ENCODE data around the gene DUSP1. TPM values are rescaled to one million over a fixed set of nuclear protein-coding genes. Genes with fewer than 3 reads are reported as not detected.
A peak's percentile ranks its signal among the peaks of the same experiment; 100 is the strongest.

DUSP1 gene
- total and polyA plus RNA-seq, 2 of the 13 experiments (the other 11 are each of a cell fraction or from before 2014, with no cell fraction given), result 27.1 to 55.5 TPM

DNA sequence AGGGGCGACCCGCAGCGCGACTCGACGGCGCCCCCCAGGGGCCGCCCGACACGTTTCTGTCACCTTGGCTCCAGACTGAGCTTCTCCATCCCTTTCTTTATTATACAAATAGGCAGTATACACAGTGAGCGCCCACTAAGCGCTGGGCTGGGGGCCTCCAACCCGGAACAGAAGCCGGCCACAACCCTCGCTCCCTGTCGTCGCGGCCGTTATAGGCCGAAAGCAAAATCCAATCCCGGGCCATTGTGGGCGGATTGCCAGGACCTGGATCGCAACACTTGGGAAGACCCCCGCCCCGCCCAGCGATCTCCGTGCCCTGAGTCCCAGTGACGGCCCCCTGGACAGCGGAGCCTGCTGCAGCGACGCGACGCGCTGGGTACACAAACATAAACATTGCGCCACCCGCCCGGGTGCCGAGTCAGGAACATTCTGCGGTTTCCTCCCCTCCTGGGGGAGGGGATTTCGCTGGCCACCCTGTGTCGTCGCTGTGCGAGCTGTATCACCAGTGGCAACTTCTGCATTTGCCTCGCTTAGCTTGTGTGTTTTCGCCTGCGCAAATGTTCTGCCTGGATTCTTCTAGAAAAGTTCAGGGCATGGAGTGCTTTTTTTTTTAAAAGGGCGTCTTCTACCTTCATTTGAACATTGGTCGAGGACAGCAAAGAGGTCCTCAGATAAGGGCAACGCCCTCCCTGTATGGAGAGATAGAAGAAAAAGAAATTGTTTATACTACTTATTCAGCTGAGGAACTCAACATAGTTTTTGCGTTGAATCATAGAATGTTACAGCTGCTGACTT, 1.3 kb upstream of the DUSP1 start (continued):
- TF ChIP-seq, protein P1, sequence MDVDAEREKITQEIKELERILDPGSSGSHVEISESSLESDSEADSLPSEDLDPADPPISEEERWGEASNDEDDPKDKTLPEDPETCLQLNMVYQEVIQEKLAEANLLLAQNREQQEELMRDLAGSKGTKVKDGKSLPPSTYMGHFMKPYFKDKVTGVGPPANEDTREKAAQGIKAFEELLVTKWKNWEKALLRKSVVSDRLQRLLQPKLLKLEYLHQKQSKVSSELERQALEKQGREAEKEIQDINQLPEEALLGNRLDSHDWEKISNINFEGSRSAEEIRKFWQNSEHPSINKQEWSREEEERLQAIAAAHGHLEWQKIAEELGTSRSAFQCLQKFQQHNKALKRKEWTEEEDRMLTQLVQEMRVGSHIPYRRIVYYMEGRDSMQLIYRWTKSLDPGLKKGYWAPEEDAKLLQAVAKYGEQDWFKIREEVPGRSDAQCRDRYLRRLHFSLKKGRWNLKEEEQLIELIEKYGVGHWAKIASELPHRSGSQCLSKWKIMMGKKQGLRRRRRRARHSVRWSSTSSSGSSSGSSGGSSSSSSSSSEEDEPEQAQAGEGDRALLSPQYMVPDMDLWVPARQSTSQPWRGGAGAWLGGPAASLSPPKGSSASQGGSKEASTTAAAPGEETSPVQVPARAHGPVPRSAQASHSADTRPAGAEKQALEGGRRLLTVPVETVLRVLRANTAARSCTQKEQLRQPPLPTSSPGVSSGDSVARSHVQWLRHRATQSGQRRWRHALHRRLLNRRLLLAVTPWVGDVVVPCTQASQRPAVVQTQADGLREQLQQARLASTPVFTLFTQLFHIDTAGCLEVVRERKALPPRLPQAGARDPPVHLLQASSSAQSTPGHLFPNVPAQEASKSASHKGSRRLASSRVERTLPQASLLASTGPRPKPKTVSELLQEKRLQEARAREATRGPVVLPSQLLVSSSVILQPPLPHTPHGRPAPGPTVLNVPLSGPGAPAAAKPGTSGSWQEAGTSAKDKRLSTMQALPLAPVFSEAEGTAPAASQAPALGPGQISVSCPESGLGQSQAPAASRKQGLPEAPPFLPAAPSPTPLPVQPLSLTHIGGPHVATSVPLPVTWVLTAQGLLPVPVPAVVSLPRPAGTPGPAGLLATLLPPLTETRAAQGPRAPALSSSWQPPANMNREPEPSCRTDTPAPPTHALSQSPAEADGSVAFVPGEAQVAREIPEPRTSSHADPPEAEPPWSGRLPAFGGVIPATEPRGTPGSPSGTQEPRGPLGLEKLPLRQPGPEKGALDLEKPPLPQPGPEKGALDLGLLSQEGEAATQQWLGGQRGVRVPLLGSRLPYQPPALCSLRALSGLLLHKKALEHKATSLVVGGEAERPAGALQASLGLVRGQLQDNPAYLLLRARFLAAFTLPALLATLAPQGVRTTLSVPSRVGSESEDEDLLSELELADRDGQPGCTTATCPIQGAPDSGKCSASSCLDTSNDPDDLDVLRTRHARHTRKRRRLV (CRISPR knock-in tag; IDR thresholded peaks at IDR 0.05), result peak; percentile 57; the same call in 1 of the 2 replicates
- TF ChIP-seq NRL (CRISPR knock-in tag; IDR thresholded peaks at IDR 0.05; ENCODE audit: borderline replicate concordance) (peak; percentile 22; the same call in 1 of the 2 replicates), GABPA (IDR thresholded peaks at IDR 0.05; ENCODE audit: low read depth, low read length) (no peak), GABPA (CRISPR knock-in tag; IDR thresholded peaks at IDR 0.05; ENCODE audit: low read depth) (no peak), NR2C2 (CRISPR knock-in tag; IDR thresholded peaks at IDR 0.05; ENCODE audit: borderline replicate concordance) (peak; percentile 65), ZNF20 (CRISPR knock-in tag; IDR thresholded peaks at IDR 0.05) (no peak), GTF2F1 (IDR thresholded peaks at IDR 0.05; ENCODE audit: low read length) (no peak), POLR2G (IDR thresholded peaks at IDR 0.05; ENCODE audit: low read depth, low read length) (peak; percentile 57), ERF (CRISPR knock-in tag; IDR thresholded peaks at IDR 0.05) (peak; percentile 92; the same call in 1 of the 2 replicates), PCBP1 (IDR thresholded peaks at IDR 0.05; ENCODE audit: borderline replicate concordance, low read depth, low read length) (0 out of 2 replicates have a peak, but pooled peaks have one; percentile 68), IKZF4 (CRISPR knock-in tag; IDR thresholded peaks at IDR 0.05; ENCODE audit: borderline replicate concordance, low read depth, not compliant biosample characterization) (no peak)
- TF ChIP-seq, protein P2, sequence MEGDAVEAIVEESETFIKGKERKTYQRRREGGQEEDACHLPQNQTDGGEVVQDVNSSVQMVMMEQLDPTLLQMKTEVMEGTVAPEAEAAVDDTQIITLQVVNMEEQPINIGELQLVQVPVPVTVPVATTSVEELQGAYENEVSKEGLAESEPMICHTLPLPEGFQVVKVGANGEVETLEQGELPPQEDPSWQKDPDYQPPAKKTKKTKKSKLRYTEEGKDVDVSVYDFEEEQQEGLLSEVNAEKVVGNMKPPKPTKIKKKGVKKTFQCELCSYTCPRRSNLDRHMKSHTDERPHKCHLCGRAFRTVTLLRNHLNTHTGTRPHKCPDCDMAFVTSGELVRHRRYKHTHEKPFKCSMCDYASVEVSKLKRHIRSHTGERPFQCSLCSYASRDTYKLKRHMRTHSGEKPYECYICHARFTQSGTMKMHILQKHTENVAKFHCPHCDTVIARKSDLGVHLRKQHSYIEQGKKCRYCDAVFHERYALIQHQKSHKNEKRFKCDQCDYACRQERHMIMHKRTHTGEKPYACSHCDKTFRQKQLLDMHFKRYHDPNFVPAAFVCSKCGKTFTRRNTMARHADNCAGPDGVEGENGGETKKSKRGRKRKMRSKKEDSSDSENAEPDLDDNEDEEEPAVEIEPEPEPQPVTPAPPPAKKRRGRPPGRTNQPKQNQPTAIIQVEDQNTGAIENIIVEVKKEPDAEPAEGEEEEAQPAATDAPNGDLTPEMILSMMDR (CRISPR knock-in tag; IDR thresholded peaks at IDR 0.05), result peak; percentile 79
- TF ChIP-seq, protein P3, sequence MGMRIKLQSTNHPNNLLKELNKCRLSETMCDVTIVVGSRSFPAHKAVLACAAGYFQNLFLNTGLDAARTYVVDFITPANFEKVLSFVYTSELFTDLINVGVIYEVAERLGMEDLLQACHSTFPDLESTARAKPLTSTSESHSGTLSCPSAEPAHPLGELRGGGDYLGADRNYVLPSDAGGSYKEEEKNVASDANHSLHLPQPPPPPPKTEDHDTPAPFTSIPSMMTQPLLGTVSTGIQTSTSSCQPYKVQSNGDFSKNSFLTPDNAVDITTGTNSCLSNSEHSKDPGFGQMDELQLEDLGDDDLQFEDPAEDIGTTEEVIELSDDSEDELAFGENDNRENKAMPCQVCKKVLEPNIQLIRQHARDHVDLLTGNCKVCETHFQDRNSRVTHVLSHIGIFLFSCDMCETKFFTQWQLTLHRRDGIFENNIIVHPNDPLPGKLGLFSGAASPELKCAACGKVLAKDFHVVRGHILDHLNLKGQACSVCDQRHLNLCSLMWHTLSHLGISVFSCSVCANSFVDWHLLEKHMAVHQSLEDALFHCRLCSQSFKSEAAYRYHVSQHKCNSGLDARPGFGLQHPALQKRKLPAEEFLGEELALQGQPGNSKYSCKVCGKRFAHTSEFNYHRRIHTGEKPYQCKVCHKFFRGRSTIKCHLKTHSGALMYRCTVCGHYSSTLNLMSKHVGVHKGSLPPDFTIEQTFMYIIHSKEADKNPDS (CRISPR knock-in tag; IDR thresholded peaks at IDR 0.05), result no peak
- TF ChIP-seq, protein P4, sequence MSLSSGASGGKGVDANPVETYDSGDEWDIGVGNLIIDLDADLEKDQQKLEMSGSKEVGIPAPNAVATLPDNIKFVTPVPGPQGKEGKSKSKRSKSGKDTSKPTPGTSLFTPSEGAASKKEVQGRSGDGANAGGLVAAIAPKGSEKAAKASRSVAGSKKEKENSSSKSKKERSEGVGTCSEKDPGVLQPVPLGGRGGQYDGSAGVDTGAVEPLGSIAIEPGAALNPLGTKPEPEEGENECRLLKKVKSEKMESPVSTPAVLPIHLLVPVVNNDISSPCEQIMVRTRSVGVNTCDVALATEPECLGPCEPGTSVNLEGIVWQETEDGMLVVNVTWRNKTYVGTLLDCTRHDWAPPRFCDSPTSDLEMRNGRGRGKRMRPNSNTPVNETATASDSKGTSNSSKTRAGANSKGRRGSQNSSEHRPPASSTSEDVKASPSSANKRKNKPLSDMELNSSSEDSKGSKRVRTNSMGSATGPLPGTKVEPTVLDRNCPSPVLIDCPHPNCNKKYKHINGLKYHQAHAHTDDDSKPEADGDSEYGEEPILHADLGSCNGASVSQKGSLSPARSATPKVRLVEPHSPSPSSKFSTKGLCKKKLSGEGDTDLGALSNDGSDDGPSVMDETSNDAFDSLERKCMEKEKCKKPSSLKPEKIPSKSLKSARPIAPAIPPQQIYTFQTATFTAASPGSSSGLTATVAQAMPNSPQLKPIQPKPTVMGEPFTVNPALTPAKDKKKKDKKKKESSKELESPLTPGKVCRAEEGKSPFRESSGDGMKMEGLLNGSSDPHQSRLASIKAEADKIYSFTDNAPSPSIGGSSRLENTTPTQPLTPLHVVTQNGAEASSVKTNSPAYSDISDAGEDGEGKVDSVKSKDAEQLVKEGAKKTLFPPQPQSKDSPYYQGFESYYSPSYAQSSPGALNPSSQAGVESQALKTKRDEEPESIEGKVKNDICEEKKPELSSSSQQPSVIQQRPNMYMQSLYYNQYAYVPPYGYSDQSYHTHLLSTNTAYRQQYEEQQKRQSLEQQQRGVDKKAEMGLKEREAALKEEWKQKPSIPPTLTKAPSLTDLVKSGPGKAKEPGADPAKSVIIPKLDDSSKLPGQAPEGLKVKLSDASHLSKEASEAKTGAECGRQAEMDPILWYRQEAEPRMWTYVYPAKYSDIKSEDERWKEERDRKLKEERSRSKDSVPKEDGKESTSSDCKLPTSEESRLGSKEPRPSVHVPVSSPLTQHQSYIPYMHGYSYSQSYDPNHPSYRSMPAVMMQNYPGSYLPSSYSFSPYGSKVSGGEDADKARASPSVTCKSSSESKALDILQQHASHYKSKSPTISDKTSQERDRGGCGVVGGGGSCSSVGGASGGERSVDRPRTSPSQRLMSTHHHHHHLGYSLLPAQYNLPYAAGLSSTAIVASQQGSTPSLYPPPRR (CRISPR knock-in tag; IDR thresholded peaks at IDR 0.05; ENCODE audit: borderline replicate concordance), result peak; percentile 91
